ENCODE data around the gene PNMT. TPM values are rescaled to one million over a fixed set of nuclear protein-coding genes. Genes with fewer than 3 reads are reported as not detected.
A peak's percentile ranks its signal among the peaks of the same experiment; 100 is the strongest.

PNMT gene
- total and polyA plus RNA-seq, 2 of the 13 experiments (the other 11 are each of a cell fraction or from before 2014, with no cell fraction given): 0.25 TPM; not detected in 1

GRCh38 chr17:39636927-39637736 lies 31.1 kb upstream of the PNMT start, which contains the start of gene STARD3 (continued):
- TF ChIP-seq MYPOP (CRISPR knock-in tag; IDR thresholded peaks at IDR 0.05) (peak; percentile 68; the same call in 1 of the 2 replicates), ZNF562 (CRISPR knock-in tag; IDR thresholded peaks at IDR 0.05; ENCODE audit: borderline replicate concordance) (no peak), HOXA9 (CRISPR knock-in tag; IDR thresholded peaks at IDR 0.05; ENCODE audit: borderline replicate concordance) (no peak), ZNF792 (CRISPR knock-in tag; IDR thresholded peaks at IDR 0.05) (peak; percentile 83), RFXANK (CRISPR knock-in tag; IDR thresholded peaks at IDR 0.05) (no peak), ZEB1 (IDR thresholded peaks at IDR 0.05; ENCODE audit: insufficient replicate concordance, low read depth) (peak; percentile 64), ZNF780A (CRISPR knock-in tag; IDR thresholded peaks at IDR 0.05) (no peak), PTBP1 (IDR thresholded peaks at IDR 0.05; ENCODE audit: low read depth, low read length, poor library complexity, severe bottlenecking) (no peak), ZNF232 (CRISPR knock-in tag; IDR thresholded peaks at IDR 0.05; ENCODE audit: borderline replicate concordance) (0 out of 2 replicates have a peak, but pooled peaks have one; percentile 54), ZFY (CRISPR knock-in tag; IDR thresholded peaks at IDR 0.05) (peak; percentile 97), ZNF276 (CRISPR knock-in tag; IDR thresholded peaks at IDR 0.05; ENCODE audit: low read depth) (no peak), ATRX (CRISPR knock-in tag; IDR thresholded peaks at IDR 0.05; ENCODE audit: borderline replicate concordance) (no peak), ZNF713 (CRISPR knock-in tag; IDR thresholded peaks at IDR 0.05) (0 out of 2 replicates have a peak, but pooled peaks have one; percentile 48), IRF9 (CRISPR knock-in tag; IDR thresholded peaks at IDR 0.05; ENCODE audit: borderline replicate concordance) (peak; percentile 91)
- TF ChIP-seq, protein P1, sequence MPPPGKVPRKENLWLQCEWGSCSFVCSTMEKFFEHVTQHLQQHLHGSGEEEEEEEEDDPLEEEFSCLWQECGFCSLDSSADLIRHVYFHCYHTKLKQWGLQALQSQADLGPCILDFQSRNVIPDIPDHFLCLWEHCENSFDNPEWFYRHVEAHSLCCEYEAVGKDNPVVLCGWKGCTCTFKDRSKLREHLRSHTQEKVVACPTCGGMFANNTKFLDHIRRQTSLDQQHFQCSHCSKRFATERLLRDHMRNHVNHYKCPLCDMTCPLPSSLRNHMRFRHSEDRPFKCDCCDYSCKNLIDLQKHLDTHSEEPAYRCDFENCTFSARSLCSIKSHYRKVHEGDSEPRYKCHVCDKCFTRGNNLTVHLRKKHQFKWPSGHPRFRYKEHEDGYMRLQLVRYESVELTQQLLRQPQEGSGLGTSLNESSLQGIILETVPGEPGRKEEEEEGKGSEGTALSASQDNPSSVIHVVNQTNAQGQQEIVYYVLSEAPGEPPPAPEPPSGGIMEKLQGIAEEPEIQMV (CRISPR knock-in tag; IDR thresholded peaks at IDR 0.05; ENCODE audit: low read depth): peak; percentile 53; the same call in 1 of the 2 replicates
- TF ChIP-seq, protein P2, sequence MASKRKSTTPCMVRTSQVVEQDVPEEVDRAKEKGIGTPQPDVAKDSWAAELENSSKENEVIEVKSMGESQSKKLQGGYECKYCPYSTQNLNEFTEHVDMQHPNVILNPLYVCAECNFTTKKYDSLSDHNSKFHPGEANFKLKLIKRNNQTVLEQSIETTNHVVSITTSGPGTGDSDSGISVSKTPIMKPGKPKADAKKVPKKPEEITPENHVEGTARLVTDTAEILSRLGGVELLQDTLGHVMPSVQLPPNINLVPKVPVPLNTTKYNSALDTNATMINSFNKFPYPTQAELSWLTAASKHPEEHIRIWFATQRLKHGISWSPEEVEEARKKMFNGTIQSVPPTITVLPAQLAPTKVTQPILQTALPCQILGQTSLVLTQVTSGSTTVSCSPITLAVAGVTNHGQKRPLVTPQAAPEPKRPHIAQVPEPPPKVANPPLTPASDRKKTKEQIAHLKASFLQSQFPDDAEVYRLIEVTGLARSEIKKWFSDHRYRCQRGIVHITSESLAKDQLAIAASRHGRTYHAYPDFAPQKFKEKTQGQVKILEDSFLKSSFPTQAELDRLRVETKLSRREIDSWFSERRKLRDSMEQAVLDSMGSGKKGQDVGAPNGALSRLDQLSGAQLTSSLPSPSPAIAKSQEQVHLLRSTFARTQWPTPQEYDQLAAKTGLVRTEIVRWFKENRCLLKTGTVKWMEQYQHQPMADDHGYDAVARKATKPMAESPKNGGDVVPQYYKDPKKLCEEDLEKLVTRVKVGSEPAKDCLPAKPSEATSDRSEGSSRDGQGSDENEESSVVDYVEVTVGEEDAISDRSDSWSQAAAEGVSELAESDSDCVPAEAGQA (IDR thresholded peaks at IDR 0.05; ENCODE audit: low read depth): peak; percentile 69; the same call in 1 of the 2 replicates
- TF ChIP-seq, protein P2 (CRISPR knock-in tag; IDR thresholded peaks at IDR 0.05; ENCODE audit: borderline replicate concordance): peak; percentile 68; the same call in 1 of the 2 replicates
